Esophagus muscularis mucosa (tissue), 4 donors: ENCODE results near the gene KIF18B. TPM values are rescaled to one million over a fixed set of nuclear protein-coding genes. Genes with fewer than 3 reads are reported as not detected.
"Not testable (repeated sequence)": the region's sequence is repeated elsewhere in the genome, so short reads cannot be mapped to it uniquely, and the experiment has no call there.

Experiments used
- DNase-seq: peaks from one replicate; pipeline ENCODE4 v3.0.0-alpha.2; 2017; ENCODE audit errors: extremely low spot score
- H3K27ac ChIP-seq, 4 donors: fragments of 200-600 bp; sonication (generic); replicated peaks in 1 of 4; 1 replicate in 3 of 4; 2 replicates in 1 of 4; pipeline ENCODE4 v1.5.1; 2016 to 2019; ENCODE audit warnings: mild to moderate bottlenecking in 1 of 4
- H3K27me3 ChIP-seq, 4 donors: fragments of 200-600 bp; sonication (generic); one replicate each; pipeline versions ENCODE4 v1.5.1 to v1.6.0; 2016 to 2019
- H3K36me3 ChIP-seq, 4 donors: fragments of 200-600 bp; sonication (generic); one replicate each; pipeline ENCODE4 v1.5.1; 2016 to 2019
- H3K4me1 ChIP-seq, 4 donors: fragments of 200-600 bp; sonication (generic); one replicate each; pipeline ENCODE4 v1.5.1; 2016 to 2019
- H3K4me3 ChIP-seq, 4 donors: fragments of 200-600 bp; sonication (generic); 1 replicate in 2 of 4; 2 replicates in 2 of 4; pipeline ENCODE4 v1.5.1; 2016 to 2019; ENCODE audit warnings: mild to moderate bottlenecking in 4 of 4, moderate library complexity in 1 of 4
- H3K9me3 ChIP-seq, 4 donors: fragments of 200-600 bp; sonication (generic); 1 replicate in 3 of 4; 2 replicates in 1 of 4; pipeline ENCODE4 v1.5.1; 2016 to 2019
- EP300 ChIP-seq: sonication (generic); formaldehyde crosslinking; IDR thresholded peaks from one replicate; pipeline ENCODE4 v1.6.1; 2017; ENCODE audit warnings: antibody characterized with exemption
- POLR2A ChIP-seq: fragments of 450-650 bp; IDR thresholded peaks from one replicate; pipeline ENCODE4 v1.6.1; 2017; ENCODE audit warnings: antibody characterized with exemption, moderate library complexity, mild to moderate bottlenecking, low read depth
- POLR2AphosphoS5 ChIP-seq, 2 donors: sonication (generic); formaldehyde crosslinking; IDR thresholded peaks; one replicate each; pipeline ENCODE4 v1.6.1; 2017; ENCODE audit warnings: antibody characterized with exemption in 2 of 2
- WGBS: methylation state at CpG from one replicate; pipeline ENCODE4 v1.1.5; 2018; 5-methylcytosine and 5-hydroxymethylcytosine counted together
- intact Hi-C: fragments of 100-400 bp; cut with DNase I; formaldehyde crosslinking; loops from one replicate; pipeline ENCODE4 v1.15.1; 2023
- total RNA-seq, 4 donors: library from RNA; depleted of rRNA; stranded (reverse); fragments of >200 nt; gene quantifications; one replicate each; pipeline versions ENCODE4 v1.1.0 to v1.2.1, GENCODE V29; 2016
- TF ChIP-seq, protein P1 (sequence below), 3 experiments: fragments of 200-600 bp in 2 of 3; fragments of 450-650 bp in 1 of 3; sonication (generic) in 2 of 3; IDR thresholded peaks; one replicate each; pipeline ENCODE4 v1.5.1; 2017 to 2019; ENCODE audit warnings: antibody characterized with exemption in 3 of 3, mild to moderate bottlenecking in 2 of 3, moderate library complexity in 1 of 3

The KIF18B gene
- total RNA-seq, 4 donors from 2014 or later, result 0.17 TPM; not detected in 3

DNA sequence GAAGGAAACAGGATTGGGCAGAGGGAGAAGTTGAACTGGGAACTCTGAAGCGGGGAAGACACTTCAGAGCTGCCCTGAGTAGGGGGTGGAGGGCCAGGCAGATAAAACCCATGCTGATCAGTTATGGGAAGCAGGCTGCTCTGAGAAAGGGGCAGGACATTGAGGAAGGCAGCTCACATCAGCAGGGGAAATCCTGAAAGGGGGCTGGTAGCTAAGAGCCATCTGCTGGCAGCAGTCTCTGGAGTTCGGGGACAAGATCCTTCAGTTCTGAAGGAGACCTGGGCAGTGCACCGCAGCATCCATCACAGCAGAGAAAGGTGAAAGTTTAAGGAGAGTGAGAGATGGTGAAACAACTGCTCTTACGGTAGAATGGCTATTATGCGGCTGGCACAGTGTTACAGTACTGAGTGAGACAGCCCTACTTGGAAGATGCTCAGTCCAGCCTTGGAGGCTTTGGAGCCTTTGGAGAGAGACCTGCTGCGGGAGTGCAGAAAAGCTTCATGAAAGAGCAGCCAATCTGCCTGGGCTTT lies 5.4 kb upstream of the KIF18B start:
- H3K27ac ChIP-seq, result no peak overlapping the region
- WGBS, result 82% methylated on average over 6 of the region's 6 CpGs
- DNase-seq, result no peak
- peaks cover 4 to 6% (median 5%) of the 10 kb centered on the region in 4 donors for H3K4me1 ChIP-seq
- H3K4me3 ChIP-seq, result no peak overlapping the region
- no peak for TF ChIP-seq POLR2AphosphoS5 (IDR thresholded peaks at IDR 0.05)
- no peak for TF ChIP-seq POLR2A
- TF ChIP-seq EP300, result no peak
- TF ChIP-seq, protein P1, sequence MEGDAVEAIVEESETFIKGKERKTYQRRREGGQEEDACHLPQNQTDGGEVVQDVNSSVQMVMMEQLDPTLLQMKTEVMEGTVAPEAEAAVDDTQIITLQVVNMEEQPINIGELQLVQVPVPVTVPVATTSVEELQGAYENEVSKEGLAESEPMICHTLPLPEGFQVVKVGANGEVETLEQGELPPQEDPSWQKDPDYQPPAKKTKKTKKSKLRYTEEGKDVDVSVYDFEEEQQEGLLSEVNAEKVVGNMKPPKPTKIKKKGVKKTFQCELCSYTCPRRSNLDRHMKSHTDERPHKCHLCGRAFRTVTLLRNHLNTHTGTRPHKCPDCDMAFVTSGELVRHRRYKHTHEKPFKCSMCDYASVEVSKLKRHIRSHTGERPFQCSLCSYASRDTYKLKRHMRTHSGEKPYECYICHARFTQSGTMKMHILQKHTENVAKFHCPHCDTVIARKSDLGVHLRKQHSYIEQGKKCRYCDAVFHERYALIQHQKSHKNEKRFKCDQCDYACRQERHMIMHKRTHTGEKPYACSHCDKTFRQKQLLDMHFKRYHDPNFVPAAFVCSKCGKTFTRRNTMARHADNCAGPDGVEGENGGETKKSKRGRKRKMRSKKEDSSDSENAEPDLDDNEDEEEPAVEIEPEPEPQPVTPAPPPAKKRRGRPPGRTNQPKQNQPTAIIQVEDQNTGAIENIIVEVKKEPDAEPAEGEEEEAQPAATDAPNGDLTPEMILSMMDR (IDR thresholded peaks at IDR 0.05), result no peak
- no peaks in the 10 kb centered on the region for H3K9me3 ChIP-seq
- H3K36me3 ChIP-seq, result no peaks in the 10 kb centered on the region
- intact Hi-C loops, result no loop called here
- peaks cover 0 to 26% (median 0%) of the 10 kb centered on the region in 4 donors for H3K27me3 ChIP-seq

DNA sequence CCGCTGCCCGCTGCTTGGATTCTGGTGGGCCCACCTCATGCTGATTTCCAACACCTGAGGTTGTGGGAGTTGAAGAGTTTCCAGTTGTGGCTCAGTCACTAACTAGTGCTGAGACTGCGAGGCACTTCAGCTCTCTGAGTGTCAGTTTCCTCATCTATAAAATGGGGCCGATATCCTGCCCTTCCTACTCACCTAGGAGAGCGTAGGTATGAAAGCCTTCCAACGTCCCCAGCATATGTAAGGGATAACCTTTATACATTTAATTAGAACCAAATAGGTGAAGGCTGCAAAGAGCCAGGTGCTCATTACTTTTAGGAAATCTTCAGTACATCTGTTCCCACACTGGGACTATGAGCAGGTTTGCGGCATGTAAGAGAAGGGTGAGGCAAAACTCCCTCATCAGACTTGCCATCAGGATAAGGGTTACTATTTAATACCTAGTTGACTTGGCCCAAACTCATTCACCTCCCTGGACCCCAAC lies 782 bp upstream of the KIF18B start:
- no peak for TF ChIP-seq EP300
- no peak for TF ChIP-seq POLR2A
- TF ChIP-seq, protein P1 (IDR thresholded peaks at IDR 0.05), result no peak
- TF ChIP-seq POLR2AphosphoS5 (IDR thresholded peaks at IDR 0.05), result no peak
- no peak for DNase-seq
- Histone ChIP-seq H3K27me3 (peaks cover 0 to 13% (median 2%) of the 10 kb centered on the region in 4 donors), H3K4me1 (peaks cover 10 to 18% (median 14%) of the 10 kb centered on the region in 4 donors), H3K4me3 (peak overlapping the region; percentile 59 to 64 (median 60)), H3K36me3 (no peaks in the 10 kb centered on the region), H3K27ac (peak overlapping the region in 3 of 4 donors; percentile 48 to 67 (median 63)), H3K9me3 (no peaks in the 10 kb centered on the region)
- 61% methylated on average over 7 of the region's 7 CpGs for WGBS
- intact Hi-C loops, result no loop called here

DNA sequence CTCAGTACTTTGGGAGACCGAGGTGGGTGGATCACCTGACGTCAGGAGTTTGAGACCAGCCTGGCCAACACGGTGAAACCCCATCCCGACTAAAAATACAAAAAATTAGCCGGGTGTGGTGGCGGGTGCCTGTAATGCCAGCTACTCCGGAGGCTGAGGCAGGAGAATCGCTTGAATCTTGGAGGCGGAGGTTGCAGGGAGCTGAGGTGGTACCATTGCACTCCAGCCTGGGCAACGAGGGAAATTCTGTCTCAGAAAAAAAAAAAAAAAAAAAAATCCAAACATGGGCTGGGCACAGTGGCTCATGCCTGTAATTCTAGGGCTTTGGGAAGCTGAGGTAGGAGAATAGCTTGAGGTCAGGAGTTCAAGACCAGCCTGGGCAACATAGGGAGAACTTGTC lies 1.9 kb downstream of the KIF18B start:
- Histone ChIP-seq H3K27me3 (peaks cover 0 to 13% (median 2%) of the 10 kb centered on the region in 4 donors), H3K4me1 (peaks cover 11 to 18% (median 14%) of the 10 kb centered on the region in 4 donors)
- WGBS, result 84% methylated on average over 10 of the region's 10 CpGs
- intact Hi-C loops, H3K27ac ChIP-seq, H3K9me3 ChIP-seq, H3K36me3 ChIP-seq, DNase-seq, H3K4me3 ChIP-seq: not testable (repeated sequence)

DNA sequence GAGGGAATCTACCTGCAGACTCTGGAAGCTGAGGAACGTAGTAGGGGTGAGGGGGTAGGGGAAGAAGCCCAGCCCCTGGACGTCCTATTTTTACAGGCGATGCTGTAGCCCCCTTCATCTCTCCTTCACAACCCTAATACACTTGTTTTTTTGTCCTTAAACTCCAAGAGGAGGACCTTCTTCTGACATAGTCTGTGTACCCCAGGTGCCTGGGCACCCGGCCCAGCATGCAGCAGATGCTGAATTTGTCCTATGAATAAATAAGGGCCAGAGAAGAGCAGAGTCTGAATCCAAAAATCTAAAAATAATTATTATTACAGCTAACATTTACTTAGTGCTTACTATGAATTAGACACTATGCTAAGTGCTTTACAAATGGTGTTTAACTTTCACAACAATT lies 5.1 kb downstream of the KIF18B start:
- TF ChIP-seq EP300, result no peak
- TF ChIP-seq POLR2A, result no peak
- TF ChIP-seq, protein P1 (IDR thresholded peaks at IDR 0.05), result no peak
- 58% methylated on average over 4 of the region's 4 CpGs for WGBS

DNA sequence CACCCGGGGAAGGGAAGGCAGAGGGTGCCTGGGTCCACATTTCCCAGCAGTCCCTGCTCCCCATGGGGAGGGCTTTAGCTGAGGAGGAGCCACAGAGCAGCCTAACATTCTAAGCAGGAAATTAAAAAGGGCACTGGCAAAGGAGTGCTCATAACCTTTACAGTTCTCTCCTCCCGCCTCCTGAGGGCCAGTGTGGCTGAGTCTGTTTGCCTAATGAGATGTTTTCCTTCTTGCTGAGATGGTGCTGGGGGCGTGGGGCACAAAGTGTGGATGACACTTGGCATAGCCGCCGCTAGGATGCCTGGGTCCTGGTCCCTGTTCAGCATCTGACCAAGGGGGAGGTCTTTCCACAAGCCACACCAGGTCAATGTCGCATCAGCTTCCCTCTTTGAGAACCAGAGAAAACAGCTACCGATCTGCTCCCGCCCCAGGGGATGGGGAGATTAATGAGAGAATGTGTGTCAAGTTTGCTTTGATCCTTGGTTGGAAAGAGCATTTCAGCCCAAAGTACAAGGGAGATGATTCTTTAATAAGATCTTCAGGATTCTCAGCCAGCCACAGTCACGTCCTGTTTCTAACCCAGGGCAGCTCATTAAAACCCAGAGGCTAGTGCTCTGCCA lies 5.8 kb downstream of the KIF18B start:
- WGBS, result 75% methylated on average over 9 of the region's 9 CpGs
- Histone ChIP-seq H3K4me3 (no peak overlapping the region), H3K36me3 (no peaks in the 10 kb centered on the region), H3K9me3 (no peaks in the 10 kb centered on the region), H3K27ac (no peak overlapping the region), H3K27me3 (peaks cover 0 to 7% (median 0%) of the 10 kb centered on the region in 4 donors), H3K4me1 (peaks cover 0 to 12% (median 11%) of the 10 kb centered on the region in 4 donors)
- intact Hi-C loops, result no loop called here
- no peak for TF ChIP-seq EP300
- no peak for TF ChIP-seq POLR2A
- no peak for TF ChIP-seq POLR2AphosphoS5 (IDR thresholded peaks at IDR 0.05)
- TF ChIP-seq, protein P1 (IDR thresholded peaks at IDR 0.05), result no peak
- DNase-seq, result no peak

More for the DNA sequence above, 5.1 kb downstream of the KIF18B start:
- Histone ChIP-seq H3K9me3 (no peaks in the 10 kb centered on the region), H3K4me3 (no peak overlapping the region), H3K36me3 (no peaks in the 10 kb centered on the region), H3K4me1 (peaks cover 5 to 18% (median 17%) of the 10 kb centered on the region in 4 donors), H3K27me3 (peaks cover 0 to 13% (median 2%) of the 10 kb centered on the region in 4 donors), H3K27ac (no peak overlapping the region)
- intact Hi-C loops, result no loop called here
- DNase-seq, result no peak
